Tongue (tissue), 2 donors: ENCODE results near the gene CACNA1F. TPM values are rescaled to one million over a fixed set of nuclear protein-coding genes. Genes with fewer than 3 reads are reported as not detected.

Source experiments
- DNase-seq: peaks from one replicate; pipeline ENCODE4 v3.0.0-alpha.2; 2015
- total RNA-seq: library from RNA; depleted of rRNA; stranded (reverse); fragments of >200 nt; gene quantifications from one replicate; pipeline ENCODE4 v1.2.3, GENCODE V29; 2014

CACNA1F gene
- total RNA-seq, 1 donor from 2014 or later: not detected

DNA sequence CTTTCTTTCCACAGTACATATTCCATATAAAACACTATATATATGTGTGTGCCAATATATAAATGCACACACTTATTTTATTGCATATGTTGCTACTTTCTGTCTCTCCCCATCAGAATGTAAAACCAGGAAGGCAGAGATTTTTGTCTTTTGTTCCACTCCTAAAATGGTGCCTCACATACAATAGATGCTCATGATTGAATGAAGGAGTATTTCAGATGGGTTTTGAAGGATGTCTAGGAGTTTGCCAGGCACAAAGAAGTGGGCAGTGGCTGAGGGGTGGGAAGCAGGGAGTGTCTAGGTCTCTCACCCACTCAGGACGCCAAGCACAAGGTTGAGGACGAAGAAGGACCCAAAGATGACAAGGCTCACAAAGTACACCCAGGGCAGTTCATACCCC lies 5.4 kb downstream of the CACNA1F start:
- DNase-seq: no peak

DNA sequence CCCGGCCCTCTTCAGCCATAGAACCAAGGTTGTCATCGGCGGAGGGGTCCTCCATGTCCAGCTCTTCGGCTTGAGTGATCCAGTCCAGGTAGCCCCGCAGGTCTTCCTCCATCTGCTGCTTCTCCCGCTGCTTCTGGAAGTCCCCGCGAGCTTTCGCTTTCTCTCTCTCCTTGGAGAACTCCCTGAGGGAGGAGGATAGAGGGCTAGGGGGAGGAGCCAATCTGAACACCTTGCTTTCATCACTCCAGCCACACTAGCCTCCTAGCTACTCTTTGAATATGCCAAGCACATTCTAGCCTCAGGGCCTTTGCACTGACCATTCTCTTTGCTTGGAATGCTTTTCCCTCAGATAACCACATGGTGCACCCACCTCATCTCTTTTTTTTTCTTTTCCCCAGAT lies 6.2 kb downstream of the CACNA1F start:
- DNase-seq: no peak

DNA sequence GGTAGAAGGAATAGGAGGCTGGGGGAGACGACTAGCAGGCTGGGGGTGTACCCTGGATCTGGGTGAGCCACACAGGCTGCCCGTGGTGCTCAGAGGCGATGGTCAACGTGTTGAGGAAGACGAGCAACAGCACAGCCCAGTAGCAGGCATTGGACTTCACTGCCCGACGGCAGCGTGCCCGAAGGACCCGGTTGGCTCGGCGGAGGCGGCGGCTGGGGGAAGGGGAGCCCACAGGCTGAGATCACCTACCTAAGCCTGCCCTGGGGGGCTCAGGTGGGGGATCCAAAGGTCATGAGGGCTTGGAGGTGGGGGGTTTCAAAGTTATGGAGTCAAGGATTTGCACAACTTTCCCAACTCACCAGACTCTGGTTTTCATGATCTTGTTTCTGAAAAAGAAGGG lies 7.3 kb downstream of the CACNA1F start:
- DNase-seq: no peak

DNA sequence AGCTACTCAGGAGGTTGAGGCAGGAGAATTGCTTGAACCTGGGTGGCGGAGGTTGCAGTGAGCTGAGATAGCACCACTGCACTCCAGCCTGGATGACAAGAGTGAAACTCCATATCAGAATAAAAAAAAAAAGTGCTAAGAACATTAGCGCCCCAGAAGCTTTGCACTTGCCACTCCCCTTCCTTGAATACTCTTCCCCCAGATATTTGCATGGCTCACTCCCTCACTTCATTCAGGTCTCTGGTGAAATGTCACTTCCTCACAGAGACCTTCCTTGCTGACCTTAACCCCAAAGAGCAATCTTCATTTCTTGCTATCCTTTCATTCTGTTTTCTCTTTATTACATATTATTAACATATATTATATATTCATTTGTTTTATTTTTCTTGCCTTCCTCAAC lies 11.3 kb downstream of the CACNA1F start:
- DNase-seq: no peak

DNA sequence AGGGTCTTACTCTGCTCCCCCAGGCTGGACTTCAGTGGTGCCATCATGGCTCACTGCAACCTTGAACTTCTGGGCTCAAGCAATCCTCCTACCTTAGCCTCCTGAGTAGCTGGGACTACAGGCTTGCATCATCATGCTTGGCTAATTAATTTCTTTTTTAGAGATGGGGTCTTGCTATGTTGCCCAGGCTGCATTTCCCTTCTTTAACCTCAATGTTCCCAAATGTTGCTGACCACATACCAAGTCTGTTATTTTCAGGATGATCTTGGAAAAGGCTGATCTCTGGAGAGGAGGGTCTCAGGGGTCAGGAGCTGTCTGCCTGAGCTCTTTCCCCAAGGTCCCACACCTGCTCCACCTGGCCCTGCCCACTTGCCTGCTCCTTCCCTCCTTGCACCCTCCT lies 13.0 kb downstream of the CACNA1F start:
- DNase-seq: no peak

DNA sequence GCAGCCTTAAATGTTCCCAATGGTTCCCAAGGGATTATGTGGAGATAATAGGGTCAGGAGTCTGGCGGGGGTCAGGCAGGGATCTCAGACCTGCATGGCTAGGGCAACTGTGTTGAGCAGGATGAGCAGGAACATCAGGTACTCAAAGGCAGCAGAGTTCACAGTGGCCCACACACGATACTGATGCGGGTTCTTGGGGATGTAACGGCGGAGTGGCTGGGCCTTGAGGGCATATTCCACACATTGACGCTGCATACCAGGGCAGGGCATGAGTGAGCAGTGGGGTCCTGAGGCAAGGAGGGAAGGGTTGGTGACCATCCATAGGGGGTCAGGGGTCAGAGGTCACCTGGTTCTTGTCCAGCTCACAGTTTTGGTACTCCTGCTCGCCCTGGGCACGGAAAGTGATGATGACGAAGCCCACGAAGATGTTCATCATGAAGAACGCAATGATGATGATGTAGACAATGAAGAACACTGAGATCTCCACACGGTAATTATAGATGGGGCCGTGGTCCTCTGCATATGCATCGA lies 18.1 kb downstream of the CACNA1F start:
- DNase-seq: no peak

DNA sequence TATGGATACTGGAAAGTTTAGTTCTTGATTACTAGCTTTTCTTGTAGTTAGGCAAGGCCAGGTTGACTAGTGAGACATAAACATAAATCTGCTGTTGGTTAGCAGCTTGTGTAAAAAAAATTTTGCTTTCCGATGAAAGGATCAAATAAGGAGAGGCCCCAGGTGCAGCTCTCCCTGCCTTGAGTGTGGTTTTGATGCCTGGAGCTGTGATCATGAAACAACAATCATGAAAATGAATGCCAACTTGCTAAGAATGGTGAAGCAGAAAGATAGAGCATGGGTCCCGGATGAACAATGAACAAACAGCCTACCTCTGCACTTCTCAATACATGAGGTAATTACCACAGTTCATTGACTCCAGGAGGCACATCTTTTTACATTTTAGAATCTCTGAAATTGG lies 18.7 kb downstream of the CACNA1F start:
- DNase-seq: no peak

DNA sequence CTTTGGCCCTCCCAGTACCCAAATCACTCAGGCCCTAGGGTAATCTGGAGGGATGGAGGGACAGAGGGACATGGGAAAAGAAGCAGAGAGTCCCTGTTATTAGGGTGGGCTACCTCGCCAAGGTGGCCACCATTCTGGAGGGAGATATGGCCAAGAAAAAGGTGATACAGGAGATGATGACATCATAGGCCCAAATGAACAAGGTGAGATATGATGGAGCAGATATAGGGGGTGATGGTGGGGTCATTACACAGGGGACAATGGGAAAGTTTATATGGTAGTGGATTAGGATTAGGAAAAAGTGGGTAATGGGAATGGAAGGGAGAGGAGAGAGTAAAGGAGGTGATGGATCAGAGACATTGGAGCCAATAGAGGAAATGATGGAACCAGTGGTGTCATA lies 20.3 kb downstream of the CACNA1F start:
- DNase-seq: no peak

DNA sequence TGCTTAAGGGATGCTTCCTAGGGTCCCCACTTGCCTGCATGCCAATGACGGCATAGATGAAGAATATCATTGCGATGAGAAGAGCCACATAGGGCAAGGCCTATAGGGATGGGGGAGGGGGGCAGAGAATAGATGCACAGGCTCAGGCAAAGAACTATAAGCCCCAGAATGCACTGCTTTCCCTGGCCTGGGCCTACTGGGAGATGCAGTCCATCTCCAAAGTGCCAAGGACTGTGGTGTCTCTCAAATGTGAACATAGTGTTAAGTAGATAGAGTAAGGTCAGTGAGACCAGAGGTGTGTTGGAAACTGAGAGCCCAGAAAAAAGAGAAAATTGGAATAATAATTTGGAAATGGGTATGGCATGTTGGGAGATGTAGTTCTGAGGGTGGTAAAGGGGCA lies 20.9 kb downstream of the CACNA1F start:
- DNase-seq: no peak

DNA sequence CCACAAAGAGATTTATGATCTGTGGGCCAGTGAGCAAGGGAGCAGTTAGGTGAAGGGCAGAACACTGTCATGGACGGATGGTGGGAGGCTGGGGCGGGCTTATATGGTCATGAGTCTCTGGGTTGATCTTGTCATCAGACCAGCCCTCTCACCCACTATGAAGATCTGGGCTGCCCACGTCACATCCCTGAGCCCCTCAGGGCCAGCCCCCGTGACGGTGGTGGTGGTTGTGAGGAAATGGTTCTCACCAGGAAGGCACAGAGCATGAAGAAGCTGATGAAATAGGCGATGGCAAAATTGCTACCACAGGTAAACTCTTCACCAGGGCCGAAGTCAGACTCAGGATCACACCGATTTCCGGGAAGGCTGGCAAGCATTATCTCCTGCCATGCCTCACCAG lies 22.1 kb downstream of the CACNA1F start:
- no peak for DNase-seq

DNA sequence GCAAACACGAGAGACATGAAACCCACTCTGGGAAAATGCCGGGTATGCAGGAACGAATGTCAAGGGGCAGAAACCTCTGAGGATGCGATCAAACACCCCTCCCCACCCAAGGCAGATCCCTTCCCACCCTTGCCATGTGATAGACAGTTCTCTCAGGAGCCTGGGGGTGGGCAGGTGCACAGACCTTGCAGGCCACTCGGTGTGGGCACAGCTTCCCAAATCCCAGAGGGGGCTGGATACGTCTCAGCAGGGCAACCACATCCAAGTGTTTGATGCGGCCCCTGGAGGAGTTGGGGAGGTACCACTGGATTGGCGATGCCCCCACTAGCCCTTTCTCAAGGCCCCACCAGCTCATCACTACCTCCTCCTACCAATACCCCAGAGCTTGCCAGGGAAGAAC lies 22.7 kb downstream of the CACNA1F start:
- no peak for DNase-seq

DNA sequence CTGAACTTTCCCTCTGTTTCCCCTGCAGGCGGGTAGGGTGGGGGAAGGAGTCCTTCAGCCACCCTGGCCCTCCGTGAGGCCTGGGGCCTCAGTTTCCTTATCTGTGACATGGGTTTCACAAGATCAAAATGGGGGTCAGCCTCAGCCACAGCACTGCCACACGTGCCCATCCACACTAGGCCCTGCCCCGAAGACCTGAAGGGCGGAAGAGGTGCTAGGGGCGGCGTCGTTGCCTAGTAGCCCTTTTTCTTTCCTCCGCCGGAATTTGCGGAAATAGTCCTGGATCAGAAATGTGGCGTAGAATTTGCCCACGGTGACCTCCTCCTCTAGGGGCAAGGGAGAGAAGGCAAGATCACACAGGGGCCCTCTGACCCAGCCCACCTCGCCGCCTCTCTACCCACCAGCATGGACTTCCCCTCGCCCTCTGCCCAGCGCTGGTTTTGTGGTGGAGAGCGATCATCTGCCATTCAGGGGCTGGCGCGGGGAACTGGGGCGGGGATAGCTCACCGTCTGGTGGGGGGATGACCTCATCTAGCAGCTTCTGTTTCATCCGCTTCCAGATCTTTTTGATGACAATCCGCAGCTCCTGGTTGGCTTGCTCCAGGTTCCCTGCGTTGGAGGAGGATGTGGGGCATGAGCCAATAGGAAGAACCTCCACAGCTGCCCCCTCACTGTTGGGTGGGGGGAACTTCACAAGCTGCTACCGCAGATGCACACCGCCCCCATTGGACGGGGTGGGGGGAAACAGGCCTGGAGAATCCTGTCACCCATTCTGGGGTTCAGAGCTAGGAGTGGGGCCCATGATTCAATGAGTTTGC lies 23.5 kb downstream of the CACNA1F start:
- no peak for DNase-seq

DNA sequence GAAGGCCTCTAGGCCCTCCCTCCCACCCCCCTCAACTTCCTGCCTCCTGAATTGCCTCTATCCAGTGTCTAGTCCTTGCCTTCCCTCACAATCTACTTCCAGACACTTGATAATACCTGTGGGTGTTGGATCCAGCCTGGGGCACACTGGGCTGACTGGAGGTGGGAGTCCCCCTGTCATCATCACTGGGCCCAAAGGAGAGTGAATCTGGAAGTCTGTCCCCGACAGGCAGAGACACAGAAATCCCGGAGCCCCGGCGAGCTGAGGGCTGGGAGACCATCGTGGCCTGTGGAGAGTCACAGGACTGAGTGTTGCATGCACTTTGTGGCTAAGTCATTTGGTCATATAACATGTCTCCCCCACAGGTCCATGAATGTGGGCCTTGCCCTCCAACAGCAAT lies 24.7 kb downstream of the CACNA1F start:
- no peak for DNase-seq

DNA sequence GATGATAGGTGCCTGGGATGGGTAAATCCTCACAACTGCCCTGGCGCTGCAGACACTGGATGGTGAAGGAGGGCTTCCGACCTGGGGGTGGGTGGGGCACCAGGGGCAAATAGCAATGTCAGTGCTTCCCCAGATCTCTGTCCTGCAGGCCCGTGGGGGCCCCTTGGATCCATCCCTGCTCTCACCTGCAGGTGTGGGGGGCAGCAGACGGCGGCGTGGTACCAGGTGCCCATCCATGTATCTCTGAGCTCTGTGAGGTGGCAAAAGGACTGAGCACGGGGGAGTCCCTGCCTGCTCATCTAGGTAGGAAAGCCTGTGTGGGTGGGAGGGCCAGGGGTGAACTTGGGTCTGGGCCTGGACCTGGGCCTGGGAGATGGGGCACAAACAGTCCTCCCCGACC lies 26.6 kb downstream of the CACNA1F start:
- DNase-seq: no peak

DNA sequence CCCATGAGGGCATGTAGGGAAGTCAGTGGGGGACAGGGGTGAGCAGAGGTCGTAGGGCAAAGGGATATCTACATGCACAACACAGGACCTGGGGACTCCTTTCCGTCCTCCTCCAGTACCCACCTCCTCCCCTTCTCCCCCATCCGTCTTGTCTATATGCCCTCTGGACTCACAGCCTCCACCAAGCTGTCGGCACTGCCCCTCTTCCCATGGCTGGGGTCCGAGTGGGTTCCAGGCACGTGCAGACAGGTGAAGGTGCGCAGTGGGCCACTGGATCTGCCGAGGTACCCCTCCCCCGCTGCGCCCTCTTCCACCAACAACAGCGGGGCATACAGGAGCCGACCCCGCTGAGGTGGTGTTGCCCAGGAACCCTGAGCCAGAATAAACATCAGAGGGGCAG lies 27.7 kb downstream of the CACNA1F start:
- no peak for DNase-seq

DNA sequence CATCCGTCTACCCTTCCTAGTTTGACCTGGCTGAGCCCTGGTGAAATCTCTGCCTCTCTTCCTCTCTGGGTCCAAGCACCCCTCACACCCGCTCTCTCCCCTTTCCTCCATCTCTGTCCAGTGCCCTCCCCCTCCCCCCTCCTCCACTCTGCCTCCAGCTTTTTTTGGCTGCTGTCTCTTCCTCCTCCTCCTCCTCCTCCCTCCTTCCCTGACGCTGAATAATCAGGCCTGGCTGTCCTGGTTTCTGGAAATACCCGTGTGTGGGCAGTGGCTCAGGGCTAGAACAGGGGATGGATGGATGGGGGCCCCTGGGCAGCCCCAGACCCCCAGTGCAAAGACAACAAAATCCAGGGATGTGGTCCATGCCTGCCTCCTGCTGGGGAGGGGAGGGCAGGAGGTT lies 28.4 kb downstream of the CACNA1F start:
- DNase-seq: no peak

DNA sequence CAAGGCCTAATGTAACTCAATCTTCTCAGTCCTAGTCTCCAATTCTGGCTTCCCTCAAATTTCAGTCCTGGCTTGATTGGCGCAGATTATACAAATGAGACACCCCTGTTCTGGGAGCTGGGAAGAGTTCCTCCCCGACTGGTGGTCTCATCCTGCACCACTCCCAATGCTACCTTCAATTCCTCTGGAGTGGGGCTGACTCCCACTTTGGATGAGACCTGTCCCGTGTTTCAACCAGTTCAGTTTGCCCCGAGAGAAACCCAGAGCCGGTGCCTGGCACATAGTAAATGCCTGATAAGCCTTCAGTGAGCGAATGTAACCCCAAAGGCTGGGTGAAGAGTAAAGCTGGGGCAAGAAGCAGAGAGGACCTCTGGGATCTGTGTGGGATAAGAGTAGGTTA lies 29.1 kb downstream of the CACNA1F start:
- no peak for DNase-seq

DNA sequence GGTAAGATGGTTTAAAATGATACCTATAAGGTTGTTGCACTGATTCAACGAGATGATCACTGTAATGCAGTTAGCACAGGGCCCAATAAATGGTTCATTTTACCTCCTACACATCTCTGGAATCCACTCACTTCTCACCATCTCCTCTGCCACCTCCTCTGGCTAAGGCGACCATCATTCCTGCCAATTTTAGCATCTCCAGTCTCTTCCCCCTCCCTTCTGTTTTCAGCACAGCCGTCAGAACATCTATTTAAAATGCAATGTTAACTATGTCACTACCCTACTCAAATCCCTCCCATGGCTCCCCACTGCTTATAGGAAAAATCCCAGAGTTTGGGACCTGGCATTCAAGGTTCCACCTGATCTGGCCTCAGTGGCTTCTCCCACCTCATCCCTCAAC lies 29.6 kb downstream of the CACNA1F start:
- DNase-seq: no peak

DNA sequence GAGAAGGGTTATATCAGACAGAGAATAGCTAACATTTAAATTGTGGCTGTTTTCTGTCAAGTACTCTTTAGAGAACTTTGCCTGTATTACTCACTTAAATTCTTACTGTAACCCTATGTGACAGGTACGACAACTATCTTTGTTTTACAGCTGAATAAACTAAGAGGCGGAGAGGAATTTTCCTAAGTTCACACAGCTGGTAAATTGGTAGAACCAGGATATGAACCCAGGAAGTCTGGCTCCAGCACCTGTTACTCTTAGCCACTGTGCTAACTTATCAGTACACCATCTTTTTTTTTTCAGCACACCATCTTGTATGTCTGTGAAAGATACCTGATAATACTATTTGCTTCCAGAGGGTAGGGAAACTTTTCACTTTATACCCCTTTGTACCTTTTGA lies 31.1 kb downstream of the CACNA1F start:
- DNase-seq: no peak

DNA sequence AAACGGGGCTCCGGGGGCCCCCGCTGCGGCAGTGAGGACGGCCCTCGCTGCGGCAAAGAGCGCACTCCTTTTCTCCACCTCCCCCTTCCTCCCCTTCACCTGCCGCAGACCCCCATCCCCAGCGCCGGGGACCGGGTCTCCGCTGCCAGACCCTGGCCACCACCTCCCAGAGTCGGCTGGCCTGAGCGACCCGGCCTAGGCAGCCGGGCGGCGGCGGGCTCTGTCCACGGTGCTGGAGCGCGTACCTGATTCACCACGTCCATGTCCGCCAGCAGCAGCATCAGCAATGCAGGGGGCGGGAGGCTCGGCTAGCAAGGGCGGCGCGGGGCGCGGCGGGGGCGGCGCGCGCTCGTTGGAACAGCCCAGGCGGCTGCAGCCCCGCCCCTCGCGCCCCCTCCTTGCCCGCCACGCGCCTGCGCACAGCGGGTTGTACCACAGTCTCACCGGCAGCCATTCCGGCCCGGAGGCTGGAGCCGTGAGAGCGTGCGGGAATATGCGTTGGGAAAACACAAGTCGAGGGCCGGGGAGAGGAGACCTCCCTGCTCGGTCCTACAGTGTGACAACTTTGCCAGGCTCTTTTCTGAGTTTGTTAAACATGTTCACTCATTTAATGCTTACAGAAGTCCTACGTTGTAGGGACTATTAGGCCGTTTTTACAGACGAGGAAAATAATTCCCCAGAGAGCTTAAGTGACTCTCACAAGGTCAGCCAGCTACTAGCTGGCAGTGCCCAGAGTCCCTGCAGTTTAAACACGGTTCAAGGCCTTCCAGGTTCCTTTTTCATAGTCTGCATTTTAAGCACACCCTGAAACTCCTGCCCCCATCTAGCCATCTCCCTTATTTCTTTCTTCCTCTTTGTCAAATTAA lies 33.0 kb downstream of the CACNA1F start, which contains the start of gene SYP:
SYP (minus strand) TSS at position 288 of the 866 bp plus-strand sequence; CDS start at position 281, 7 bp downstream.
- peak; percentile 90 for DNase-seq

DNA sequence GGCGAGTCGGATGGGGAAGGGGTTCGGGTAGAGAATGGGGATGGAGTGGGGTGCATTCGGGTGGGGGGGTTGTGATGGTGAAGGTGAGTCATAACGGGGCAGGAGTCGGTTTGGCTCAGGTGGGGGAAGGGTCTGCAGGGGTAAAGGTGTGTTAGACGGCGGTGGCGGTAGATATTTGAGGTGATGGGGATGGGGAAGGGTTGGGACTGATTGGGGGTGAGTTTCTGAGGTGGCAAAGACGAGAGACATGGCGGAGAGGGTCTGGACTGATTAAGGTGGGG lies 33.9 kb downstream of the CACNA1F start:
- no peak for DNase-seq

DNA sequence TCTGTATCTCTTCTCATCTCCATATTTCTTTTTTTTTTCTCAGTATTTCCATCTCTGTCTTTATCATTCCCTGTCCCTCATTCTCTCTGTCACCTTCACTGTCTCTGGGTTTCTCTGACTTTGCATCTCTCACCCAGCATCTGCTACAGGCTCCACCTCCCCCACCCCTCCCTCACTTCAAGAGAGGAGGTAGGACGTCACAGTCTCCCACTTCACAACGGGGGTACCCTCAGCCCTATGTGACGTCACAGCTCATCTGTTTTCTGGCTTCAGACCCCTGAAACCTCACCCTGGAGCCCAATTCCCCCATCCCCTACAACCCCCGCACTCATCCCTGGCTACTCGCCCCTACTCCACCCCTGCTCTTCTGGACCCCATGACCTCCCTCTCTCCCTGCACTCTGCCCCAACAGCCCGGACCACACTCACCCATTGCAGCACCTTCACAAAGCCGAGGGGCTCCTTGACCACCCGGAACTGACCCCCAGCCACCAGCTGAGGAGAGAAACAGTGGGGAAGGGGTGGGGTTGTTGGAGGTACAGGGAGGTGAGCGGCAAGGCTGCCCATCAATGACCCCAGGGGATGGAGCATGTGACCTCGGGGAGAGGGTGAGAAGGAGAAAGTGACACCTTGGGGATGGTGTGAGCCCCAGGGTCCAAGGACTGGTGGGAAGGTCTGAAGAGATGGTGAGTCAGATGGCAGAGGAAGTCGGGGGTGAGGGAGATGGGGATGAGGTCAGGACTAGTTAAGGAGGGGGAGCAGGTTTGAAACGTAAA lies 34.4 kb downstream of the CACNA1F start:
- no peak for DNase-seq
